Measurements from ENCODE around the gene CIRBP.

- TF ChIP-seq CTCF (IDR thresholded peaks at IDR 0.05; ENCODE audit: poor library complexity) (no peak), EZH2 (IDR thresholded peaks at IDR 0.05; ENCODE audit: borderline replicate concordance) (no peak)
These were observed 40.8 kb upstream of the CIRBP start for GRCh38 chr19:1228161-1228957.
